ENCODE results near the gene ALPG.
"Not testable (repeated sequence)": the region's sequence is repeated elsewhere in the genome, so short reads cannot be mapped to it uniquely, and the experiment has no call there.

Gene ALPG

DNA sequence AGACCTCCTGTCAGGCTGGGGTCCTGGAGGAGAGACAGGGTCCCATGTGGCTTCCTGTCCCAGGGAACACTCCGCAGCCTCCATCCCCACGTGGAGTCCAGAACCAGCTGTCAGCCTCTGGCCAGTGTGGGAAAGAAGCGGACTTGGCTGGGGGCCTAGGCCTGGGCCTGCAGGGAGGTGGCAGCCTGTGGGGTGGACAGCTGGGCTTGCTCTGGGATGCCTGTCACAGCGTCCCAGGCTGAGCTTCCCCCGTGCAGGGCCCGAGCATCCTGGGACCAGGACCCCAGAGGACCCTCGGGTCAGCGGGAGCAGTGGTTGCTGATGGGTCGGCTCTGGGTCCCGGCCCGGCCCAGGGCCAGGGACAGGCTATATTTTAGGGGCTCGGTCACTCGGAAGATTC, 35.8 kb downstream of the ALPG start:
- not testable (repeated sequence) for DNase-seq

DNA sequence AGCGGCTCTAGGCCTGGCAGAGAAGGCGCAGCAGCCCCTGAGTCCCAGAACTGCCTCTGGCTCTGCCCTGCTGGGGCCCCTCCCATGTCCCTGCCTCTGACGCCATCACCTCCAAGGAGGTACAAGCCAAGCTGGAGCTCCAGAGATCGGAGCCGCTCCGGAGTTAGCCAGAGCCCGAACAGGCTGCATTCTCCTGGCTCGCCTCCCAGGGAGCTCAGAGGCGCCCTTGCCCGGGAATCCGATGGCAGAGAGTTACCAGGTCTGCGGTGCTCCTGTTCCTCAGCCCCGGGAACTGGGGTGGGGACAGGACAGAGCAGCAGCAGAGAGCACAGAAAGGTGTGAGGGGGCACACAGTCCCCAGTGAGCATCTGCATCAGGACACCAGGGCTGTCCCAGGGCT, 36.4 kb downstream of the ALPG start:
- not testable (repeated sequence) for DNase-seq

- not testable (repeated sequence) for DNase-seq
Measured at GRCh38 chr2:232443669-232444408, 37.2 kb downstream of the ALPG start.

GRCh38 chr2:232444409-232445148, 37.9 kb downstream of the ALPG start:
- no peak for DNase-seq

DNA sequence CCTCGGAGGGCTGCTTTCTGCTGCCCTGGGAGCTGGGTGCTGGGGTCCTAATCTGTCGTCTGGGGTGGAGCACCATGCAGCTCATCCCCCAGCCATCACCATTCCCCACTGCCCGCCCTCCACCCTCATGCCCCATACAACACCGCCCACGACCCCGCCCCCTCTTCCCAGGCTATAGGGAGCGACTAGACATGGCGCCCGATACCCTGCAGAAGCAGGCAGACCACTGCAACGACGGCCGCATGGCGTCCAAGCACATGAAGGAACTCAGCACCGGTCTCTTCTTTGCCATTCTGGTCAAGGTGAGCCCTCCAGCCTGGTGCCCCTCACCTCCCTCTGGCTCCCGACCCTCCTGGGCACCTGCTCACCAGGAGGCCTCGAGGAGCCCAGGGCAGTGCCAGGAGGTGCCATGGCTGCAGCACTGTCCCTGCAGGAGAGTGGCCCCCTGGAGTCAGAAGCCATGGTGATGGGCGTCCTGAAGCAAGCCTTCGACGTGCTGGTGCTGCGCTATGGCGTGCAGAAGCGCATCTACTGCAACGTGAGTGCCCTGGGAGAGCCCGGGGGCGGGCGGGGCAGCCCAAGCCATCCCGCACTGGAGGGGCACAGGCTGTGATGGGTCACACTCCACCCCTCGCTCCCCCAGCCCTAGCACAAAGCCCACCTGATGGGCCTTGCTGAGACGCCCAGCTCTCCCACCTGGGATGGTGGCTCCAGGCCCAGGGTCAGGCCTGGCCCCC, 38.7 kb downstream of the ALPG start:
- DNase-seq, result not testable (repeated sequence)

- not testable (repeated sequence) for DNase-seq
Measured at GRCh38 chr2:232446266-232446777, 39.7 kb downstream of the ALPG start.

DNA sequence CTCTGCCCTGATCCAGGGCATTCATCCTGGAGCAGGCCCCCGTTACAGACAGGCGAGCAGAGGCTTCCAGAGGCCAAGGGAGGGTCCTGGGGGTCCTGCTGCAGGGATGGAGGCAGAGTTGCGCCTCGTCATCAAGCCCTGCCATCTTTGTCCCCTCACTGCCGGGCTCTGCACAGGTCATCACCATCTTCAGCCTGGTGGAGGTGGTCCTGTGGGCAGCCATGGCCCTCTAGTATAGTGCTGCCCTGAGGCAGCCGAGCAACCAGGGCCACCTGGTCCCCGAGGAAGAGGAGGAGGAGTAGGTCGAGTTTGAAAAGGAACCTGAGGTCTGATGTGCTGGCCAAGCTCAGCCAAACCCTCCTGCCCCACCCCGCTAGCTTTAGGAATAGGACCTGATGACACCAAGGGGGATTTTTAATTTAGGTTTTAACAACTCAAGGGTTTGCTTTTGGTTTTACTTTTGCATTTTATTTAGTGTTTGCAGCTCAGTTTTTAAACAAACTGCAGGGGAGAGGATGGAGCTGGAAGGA, 40.5 kb downstream of the ALPG start:
- DNase-seq, result no peak

- no peak for DNase-seq
Measured at GRCh38 chr2:232447638-232448303, 41.1 kb downstream of the ALPG start.

DNA sequence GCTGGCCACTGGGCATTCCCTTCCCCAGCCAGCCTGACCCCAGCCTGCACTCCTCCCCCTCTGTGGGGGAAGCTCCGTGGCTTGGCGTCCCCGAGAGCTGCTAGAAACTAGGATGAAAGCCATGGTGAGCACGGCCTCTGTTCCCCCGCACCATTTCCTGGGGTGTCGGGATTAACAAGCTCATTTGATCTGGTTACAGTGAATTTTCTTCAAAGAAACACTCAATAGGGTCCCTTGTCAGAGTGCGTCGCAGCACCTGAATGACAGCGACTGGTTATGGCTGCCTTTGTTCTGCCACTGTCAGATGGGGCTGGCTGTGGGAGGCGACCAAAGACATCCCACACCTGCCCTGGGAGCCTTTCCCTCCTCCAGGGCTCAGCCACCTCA, 41.7 kb downstream of the ALPG start:
- DNase-seq, result no peak

- no peak for DNase-seq
Measured at GRCh38 chr2:232449964-232450363, 43.3 kb downstream of the ALPG start.

DNA sequence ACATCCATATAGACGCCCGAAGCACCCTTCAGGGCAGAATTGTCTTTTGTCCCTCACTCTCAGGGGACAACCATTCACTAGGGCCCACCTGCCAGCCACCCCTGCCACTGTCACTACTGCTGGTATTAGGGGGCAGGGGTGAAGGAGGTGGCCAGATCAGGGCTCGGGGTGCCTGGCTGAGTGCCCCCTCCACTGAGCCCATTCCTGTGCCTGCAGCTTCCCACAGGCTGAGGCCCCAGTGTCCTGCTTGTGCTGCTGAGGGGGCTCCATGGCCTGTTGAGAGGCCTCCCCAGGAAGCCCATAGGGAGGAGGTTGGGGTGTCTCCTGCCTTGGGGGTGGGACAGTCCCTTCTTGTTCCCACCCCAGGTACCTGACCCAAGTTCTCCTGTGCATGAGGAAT, 45.0 kb downstream of the ALPG start:
- DNase-seq, result not testable (repeated sequence)

DNA sequence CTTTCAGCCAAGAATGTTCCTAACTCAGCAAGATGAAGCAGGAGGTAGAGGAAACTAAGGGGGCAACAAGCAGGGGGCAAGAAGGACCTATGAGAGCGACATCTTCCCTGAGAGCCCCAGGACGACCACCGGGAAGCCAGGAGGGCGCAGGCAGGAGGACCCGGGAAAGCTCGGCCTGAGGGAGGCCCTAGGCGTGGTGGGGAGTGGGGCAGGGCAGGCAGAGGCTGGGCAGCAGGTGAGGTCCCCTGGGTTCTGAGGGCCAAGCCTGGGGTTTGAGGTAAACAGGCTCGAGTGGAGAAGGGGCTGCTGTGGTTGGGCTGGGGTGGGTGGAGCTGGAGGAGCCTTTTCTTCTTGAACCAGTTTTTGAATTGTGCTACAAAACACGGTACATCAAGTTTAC, 48.0 kb downstream of the ALPG start:
- no peak for DNase-seq

DNA sequence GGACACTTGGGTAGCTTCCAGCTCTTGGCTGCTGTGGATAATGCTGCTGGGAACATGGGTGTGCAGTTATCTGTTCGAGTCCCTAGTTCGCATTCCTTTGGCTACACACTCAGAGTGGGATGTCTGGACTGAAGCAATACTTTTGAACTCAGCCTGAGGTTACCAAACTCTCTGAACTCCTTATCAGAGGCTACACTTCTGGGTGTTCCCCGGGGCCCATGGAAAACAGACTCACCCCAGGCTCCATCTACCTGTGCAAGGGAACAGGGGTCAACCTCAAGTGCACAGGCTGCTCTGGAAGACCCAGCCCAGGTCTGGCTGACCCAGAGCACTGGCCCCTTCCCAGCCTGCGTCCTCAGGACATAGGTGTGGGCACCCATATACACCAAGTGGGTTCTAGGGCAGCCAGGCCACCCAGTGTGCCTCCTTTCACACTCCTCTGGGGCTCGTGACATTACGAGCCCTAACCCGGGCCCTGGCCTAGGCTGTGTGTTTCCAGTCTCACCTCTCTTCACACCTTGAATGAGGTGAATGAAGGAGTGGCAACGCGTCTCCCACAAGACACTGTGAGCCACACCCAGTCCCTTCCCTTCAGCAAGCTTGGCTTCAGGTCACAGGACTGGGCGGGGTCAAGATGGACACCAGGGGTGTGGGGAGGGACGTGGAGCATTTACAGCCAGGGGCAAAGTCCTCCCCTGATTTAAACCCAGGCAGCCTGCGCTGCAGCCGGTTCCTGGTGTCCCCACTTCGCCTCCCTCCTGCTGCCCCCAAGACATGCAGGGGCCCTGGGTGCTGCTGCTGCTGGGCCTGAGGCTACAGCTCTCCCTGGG, 49.0 kb downstream of the ALPG start, which contains the start of gene ALPI:
TSS of gene ALPI (plus strand) at position 728 of the 830 bp plus-strand sequence. CDS start at position 775, 47 bp downstream.
- DNase-seq, result no peak

GRCh38 chr2:232456296-232457120, 49.9 kb downstream of the ALPG start:
- no peak for DNase-seq

DNA sequence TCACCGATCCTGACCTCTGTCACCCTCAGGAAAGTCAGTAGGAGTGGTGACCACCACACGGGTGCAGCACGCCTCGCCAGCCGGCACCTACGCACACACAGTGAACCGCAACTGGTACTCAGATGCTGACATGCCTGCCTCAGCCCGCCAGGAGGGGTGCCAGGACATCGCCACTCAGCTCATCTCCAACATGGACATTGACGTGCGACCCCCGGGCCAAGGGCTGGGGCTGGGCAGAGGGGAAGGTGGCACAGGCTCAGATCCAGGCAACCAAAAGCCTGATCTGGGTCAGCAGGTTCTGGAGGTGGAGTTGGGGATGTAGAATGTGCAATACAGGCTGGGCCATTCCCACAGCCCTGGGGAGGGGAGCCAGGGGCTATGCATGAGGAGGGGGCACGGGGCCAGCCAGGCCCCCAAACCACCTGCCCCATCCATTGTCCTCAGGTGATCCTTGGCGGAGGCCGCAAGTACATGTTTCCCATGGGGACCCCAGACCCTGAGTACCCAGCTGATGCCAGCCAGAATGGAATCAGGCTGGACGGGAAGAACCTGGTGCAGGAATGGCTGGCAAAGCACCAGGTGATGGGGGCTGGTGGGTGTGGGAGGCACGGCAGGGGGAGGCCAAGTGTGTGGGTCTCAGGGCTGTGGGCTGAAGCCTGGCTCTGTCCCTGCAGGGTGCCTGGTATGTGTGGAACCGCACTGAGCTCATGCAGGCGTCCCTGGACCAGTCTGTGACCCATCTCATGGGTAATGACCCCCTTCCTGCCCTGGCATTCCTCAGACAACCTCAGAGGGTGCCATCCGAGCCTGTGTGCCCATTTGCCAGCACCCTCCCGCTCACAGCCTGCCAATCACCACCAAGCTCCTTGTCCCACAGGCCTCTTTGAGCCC, 50.7 kb downstream of the ALPG start:
- DNase-seq, result no peak

DNA sequence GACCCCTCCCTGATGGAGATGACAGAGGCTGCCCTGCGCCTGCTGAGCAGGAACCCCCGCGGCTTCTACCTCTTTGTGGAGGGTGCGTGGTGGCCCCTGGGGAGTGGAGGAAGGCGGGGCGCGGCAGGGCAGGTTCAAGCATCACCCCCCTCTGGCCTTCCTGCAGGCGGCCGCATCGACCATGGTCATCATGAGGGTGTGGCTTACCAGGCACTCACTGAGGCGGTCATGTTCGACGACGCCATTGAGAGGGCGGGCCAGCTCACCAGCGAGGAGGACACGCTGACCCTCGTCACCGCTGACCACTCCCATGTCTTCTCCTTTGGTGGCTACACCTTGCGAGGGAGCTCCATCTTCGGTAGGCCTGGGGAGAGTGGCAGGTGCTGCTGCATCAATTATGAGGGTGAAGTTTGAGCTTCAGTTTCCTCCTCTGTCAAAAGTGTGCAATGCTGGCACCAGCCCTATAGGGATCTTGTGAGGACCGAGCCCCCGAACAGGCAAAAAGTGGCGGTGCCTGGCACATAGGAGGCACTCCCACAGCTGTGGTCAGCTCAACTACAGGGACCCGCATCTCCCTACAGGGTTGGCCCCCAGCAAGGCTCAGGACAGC, 51.5 kb downstream of the ALPG start:
- DNase-seq, result no peak

- DNase-seq, result no peak
Measured at GRCh38 chr2:232458661-232459418, 52.2 kb downstream of the ALPG start.

GRCh38 chr2:232459419-232460035, 52.9 kb downstream of the ALPG start:
- no peak for DNase-seq

Data from cerebellar nuclear complex (tissue), 1 donor.